HG03571 (cell line): ENCODE measurements around the gene TOX3.

ENCODE experiments used
- ATAC-seq: cut with Tn5 transposase; IDR thresholded peaks from one replicate; pipeline ENCODE4 v1.9.1; 2021; ENCODE audit not compliant: unreplicated experiment

The TOX3 gene

DNA sequence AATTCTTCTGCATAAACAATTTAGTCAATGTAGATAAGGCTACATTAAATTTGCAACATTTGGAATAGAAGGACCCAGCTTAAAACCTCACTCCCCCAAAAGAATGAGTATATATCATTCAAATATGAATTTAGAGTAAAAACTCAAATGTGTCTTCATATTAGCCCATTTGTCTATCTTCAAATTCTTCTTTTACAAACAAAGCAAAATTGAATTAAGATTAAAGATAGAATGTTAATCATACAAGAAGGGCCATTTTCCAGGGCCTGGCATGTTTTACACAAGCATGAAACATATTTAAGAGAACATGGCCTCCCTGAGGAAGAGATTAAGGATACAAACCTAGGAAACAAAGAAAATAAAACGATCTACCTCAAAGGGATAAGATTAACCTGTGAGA is 8.4 kb downstream of the TOX3 start:
- ATAC-seq, result no peak

DNA sequence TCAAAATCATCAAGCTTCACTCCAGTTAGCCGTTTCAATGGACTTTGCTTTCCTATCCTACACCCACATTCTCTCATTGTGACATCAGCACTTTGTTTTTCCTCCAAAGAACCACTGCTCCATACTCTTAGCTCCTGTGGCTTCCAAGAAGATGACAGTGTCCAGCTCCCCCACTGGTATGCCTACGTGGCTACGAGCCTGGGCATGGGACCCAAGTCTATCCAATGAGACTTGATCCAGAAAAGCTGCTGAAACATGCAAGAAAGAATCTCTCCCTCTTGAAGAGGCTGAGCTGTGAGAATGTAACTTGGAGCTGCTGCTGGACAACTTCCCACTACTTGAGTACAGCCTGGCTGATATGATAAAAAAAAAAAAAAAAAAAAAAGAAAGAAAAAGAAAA is 9.4 kb downstream of the TOX3 start:
- ATAC-seq, result no peak

DNA sequence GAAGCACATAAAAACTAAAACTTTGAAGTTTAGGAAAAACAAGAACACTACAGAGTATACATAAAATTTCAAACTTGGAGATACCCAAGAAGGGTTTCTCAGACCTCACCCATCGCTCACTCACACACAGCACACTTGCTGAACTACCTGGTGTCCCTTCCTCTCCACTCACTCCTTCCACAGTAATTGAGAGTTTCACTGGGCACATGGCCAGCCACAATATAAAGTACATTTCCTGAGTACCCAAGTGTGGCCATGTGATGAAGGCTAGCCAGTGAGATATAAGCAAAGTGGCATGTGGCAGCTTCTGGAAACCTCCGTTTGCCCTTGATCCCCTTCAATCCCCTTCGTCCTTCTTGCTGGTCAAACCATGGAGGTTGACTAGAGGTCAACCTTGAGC is 11.9 kb downstream of the TOX3 start:
- no peak for ATAC-seq

DNA sequence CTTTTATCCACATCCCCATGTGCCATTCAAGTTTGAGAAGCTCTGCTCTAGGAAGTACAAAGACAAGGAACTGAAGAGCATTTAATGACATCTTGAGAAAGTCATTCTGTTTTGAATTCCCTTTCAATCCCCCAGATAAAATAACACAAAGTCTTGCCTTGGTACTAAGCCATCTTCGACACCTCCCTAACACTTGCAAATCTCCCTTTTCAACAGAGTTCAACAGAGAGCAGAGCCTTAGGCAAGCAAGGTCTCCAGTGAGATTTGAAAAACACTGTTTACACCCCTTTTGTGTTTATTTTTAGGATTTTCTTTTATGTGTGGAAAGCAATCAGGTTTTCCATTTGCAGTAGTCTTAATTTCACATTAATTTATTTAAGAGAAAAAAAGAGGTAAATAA is 13.6 kb downstream of the TOX3 start:
- ATAC-seq, result no peak

DNA sequence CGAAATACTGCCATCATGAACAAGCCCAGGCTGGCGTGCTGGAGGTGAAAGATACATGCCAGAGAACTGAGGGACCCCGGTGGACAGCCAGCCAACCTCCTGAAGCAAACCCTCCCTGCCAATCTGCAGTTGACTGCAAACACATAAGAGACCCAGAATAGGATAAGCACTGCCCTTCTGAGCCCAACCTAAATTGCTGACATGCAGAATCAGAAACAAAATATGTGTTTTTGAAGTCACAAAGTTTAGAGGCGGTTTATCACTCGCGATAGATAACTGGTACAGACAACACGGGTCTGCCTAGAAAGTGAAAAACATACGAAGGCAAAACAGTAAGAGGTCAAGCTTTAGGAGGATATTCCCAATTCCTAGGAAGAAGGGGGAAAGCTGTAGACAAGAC is 14.6 kb downstream of the TOX3 start:
- no peak for ATAC-seq

DNA sequence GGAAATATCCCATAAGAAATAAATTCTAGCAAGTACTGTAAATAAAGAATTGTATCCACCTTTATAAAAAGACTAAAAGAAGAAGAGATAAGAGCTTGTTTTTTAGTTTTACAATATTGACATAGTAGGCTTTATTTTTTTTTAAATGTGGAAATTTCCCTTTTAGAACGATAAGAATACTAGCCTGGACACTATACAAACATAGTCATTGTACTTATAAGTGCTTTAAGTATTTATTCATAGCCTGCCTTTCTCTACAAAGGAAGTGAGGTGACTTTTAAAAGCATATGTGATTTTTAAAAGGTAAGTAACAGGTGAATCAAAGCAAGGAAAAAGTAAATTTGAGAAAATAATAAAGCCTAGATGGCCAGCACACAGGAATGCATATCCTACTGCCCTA is 17.7 kb downstream of the TOX3 start:
- ATAC-seq, result no peak

DNA sequence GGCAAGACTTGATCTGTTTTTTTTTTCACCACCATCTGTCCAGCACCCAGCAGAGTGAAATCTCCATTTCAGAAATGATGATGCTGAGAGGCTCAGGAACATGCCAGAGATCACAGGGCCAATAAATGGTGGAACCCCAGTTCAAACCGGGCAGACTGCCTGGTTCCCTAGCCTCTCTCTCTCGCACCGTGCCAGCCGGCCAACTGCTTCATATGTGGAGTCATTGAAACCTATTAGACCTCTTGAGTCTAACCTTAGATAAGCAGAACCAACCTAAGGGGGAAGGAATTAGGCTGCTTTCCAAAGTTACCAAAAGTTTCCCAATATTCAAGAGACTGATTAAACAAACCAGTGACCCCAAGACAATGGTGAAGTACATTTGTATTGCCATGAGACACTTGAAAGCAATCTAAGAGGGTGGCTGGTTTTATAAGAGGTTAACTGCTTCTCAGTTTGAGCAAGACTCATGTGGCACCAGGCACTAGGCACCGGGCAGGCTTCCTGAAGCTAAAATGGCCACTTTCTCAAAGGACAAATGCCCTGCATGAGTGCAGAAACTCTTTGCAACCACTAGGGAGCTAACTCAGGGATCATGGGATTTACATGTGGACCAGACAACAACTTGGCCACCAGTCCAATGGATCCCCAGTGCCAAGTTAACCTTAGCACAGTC is 18.4 kb downstream of the TOX3 start:
- ATAC-seq, result no peak

DNA sequence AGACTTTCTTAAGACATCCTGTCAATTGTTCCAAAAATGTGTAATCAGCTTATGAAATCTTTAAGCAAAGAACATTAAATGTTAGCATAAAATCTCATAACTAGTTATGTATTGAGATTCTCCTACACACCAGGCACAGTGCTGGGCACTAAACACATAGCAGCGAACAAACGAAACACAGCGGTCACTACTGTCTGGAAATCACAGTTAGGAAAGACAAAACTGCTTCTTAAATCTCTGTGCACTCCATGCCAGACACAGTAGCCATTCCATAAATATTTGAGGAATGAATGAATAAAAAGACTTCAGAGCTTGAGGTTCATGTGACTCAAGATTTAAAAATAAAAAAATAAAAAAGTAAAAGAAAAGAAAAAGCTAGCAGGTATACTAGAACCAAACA is 20.1 kb downstream of the TOX3 start:
- ATAC-seq, result no peak

DNA sequence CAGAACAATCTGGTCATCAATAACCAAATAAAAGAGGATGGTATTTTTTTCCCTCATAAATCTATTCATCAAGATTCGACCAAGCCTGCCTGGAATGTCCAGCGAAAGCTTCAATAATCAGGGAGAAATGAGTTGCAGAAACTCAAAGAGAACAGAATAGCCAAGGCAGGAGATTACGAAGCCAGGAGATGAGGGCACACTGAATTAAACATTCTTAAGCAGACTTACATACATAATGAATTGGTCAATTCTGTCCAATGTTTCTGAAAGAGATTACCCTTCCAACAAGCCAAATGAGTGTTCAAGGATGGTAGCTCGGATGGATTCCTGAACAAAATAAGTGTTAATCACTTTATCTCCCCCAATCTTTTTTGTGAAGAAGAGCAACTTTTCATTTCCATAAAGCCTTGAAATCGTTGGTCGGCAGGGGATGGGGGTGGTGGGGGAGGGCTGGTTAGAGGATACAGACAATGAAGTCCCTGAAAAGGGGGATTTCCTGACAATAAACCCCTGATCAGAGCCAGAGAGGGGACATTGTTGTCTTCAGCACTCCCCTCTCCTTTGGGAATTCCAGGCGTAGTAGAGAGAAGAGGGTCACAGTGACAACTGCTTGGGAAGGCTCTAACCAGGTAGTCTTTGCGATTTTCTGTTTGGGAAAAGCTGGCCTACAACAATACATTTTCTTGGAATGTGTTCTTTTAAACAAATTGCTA is 20.7 kb downstream of the TOX3 start:
- no peak for ATAC-seq

DNA sequence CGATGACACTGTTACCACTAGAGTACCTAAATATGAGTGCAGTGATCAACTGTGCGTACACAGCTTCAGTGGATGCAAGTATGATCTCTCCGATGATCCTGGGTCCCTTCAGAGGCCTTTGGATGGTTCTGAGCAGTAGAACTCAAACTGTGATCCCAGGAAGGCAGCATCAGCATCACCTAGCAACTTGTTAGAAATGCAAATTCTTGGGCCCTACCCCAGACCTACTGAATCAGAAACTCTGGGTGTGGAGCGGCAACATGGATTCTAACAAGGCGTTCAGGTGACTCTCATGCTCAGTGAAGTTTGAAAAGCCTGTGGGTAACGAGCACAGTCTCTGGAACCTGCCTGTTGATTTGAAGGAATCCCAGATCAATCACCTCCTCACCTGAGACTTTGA is 25.4 kb downstream of the TOX3 start:
- ATAC-seq, result no peak

DNA sequence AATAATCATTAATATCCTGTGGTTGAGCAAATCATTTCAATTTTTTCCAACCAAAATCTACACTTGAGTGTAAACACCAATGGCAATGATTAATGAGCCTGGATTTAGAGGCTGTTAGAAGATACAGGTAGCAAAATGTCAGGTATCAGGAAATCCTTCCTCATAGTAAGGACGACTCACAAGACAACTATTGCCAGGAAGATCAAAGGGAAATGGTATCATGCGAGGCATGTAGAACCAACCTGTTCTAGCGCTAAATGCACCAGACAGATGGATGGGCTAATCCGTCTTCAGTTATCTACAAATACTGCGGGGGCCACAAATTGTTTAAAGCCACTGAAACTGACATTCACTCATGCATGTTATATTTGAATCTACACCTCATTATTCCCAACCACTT is 28.1 kb downstream of the TOX3 start:
- ATAC-seq, result no peak

DNA sequence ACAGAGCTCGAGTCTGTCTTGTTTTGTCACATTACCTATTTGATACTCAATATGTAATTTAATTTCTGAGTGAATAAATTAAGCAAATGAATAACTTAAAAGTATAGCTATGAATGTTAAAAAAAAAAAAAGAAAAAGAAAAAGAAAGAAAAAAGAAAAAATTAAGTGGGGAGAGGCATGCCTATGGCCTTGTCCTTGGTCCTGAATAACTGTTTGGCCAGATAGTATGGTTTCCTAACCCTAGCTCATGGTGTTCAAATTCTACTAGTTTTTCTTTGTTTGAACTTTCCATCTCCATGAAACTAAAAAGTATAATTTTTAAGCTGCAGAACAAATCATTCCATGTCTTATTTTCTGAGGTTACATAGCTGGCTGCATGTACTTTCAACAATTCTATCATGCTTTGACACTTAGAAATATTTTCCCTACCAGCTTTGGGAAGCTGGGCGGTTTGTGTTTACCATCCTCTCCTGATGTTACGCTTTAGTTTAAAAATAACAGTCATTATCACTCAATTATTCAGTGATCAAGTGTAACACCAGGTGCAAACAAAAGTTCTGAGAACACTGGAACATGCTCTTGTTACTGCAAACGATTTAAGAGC is 31.8 kb downstream of the TOX3 start:
- ATAC-seq, result no peak

DNA sequence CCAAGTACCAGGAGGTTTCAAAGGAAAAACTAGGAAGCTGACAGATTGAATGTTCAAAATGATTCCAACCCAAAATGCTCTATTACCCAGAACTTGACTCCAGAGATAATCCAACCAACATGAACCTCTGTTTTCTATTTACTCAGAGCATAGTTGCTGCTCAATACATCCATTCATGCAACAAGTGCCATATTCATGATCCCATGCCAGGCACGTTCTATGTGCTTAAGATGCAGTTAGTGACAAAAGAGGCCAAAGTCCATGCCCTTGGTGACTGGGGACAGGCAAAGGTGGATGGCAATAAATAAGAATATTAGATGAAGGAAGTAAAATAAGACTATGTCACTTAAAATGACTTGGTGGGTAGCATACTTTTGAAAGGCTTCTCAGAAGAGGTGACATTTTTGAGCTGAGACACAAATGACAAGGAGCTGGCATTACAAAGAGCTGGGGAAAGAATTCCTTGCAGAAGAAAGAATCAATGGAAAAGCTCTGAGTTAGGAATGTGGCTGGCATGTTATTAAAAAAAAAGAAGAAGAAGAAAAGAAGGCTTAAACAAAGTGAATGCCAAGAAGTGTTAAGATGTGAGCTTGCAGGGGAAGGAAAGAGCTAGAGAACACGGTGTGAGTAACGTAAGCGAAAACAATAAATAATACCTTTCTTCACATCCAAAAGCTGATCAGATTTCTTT is 34.5 kb downstream of the TOX3 start:
- no peak for ATAC-seq

DNA sequence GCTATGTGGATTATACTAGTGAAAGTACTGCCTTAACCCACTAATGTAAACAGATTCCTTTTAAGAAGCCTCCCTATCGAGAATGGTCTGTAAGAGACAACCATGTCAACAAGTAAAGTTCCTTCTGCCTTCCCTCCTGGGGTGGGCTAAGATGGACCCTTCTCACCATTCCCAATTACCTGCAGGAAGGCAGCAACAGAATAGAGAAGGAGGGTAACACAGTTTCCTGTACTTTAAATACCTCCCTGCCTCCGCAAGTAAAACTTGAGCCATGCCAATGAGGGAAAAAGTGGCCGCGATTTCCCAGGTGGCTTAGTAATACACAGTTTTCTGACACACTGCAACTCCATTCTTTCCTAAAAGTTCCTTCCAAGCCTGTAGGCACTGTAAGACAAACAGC is 45.2 kb downstream of the TOX3 start:
- no peak for ATAC-seq

DNA sequence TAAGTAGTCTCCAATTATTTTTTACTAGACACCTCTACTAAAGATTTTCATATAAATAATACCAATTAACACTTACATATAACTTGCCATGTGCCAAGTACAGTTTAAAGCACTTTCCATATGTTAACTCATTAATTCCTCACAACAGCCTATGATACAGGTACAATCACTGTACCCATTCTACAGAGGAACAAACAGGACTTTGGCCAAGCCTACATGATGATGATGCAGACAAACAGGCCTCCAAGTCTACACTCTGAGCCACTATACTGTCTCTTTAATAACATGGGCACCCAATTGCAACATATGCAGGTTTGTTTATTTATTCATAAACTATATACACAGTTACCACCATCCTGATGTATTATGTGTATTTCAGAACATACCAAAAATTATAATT is 46.0 kb downstream of the TOX3 start:
- ATAC-seq, result no peak

DNA sequence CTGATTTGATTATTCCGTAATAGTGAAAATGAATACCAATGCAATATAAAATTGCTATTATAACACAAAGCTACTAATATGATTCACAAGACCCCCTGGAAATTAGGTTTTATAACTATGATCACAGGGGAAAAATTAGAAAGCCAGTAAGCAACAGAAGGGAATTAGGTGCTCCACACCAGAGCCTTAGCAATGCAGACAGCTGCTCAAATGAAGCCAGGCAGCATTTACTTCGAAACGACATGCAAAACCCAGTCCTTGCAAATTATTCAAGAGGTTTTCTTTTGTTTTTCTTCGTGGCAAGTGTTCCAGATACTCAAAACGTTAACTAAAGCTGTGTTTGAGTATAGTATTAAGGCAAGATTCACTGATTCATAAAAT is 47.9 kb downstream of the TOX3 start:
- ATAC-seq, result no peak

DNA sequence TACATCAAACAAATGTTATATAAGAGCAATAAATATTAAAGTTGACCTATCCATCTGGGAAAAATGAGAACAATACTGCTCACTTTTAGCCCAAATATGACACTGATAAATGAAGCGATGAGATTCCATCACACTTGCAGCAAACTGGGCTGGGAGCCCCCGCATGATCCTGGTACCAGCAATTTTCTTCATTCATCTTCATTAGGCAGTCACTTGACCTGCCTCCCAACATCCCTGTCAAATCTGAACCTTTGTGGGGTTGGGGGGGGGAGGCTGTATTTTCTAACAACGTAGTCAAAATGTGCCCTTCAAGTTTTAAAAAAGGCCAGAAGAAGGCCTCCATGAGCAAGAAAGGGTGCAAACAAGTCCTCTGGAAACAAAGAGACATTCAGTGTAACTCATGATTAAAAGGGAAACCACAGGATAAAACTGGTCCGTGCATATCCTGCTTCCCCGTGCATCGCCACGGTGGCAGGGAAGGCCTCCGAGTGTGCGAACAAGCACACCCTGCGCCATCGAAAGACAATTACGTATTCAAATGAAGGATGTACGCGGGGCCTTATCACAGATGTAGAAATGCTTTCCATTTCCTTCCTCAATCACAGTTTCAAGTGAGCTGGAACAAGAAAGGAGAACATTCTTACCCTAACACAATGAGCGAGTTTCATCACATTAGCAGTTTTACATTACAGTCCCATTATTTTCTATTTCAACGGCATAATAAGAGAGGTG is 48.4 kb downstream of the TOX3 start:
- no peak for ATAC-seq

DNA sequence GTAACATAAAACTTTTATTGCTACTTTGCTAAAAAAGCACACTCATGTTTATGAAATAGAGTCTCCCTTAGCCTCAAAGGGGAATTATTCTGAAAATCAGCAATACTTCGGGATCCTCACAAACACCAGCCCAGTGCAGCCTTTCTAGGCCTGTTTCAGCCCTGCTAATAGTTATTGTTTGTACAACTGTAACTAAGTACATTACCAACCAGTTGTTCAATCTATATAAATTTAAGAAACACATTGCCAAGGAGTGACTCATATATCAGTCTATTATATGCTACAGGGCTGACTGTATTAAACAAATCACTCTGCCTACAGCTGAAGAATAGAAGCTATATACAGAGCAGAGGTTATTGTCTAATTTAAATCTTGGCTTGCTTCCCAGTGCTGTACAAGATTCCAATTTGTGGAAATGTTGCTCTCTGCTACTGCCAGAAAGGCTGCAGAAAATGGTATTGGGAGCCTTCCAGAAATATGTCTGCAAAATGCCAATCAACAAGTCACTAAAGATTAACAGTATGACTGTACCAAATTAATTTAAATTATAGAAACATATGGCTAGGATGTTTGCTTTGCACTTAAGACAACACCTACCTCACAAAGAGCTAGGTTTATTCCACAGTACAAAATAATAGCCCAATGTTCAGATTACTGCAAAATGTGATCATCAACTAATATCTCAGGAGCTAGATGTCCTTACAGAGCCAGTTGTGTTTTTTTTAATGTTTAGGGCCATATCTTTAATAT is 49.7 kb downstream of the TOX3 start:
- ATAC-seq, result no peak

DNA sequence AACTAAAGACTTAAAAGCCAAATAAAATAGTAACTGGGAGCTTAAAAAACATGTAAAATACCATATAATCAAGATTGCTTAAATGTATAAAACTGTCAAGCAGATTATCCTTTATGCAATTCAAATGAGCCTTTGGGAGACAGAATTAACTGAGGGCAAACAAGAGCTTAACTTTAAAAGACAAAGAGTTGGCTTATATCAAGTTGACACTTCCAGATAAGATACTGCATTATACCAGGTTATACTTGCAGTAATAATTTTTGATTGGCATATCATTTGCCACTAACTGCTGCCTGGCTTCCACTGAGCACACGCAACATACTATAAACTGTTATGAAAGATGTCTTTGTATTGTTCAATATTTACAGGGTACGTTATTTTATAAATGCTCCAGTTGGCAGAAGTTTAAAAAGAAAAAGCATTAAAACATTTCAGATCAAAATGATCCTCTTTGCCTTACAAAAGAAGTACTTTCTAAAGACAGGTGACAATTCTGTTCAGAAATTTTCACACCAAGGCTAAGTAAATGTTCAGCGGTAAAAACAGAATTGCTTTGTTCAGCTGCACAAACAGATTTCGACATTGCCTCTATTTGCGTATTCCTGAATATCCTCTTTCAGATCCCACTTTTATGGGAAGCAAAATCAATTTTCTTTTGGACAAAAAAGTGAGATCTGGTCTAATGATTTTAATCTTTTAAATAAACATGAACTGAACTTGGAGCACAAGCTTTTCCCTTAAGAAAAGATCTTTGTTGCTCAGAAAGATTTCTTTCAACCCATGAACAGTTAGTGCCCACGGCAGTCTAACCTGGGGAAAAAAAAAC is 50.7 kb downstream of the TOX3 start:
- no peak for ATAC-seq

DNA sequence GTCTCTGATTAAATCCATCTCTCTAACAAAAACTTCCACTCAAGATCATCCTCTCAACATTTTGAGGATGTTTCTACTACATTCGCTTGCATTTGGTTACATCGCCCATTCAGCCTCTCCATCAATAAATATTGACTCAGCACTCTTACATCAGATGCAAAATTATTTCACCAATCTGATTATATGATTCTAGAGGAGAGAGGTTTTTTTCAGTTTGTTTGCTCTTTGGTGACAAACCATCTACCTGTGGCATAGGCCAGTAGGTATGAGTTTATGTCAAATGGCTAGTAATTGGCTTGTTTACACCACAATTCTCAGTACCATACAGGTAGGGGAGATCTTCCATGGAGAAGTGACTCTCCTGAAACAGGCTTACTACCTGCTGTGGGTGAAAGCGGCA is 52.3 kb downstream of the TOX3 start:
- ATAC-seq, result no peak
